HepG2 (cell line): Measurements from ENCODE around the gene CACNA2D1. TPM values are rescaled to one million over a fixed set of nuclear protein-coding genes. Genes with fewer than 3 reads are reported as not detected.

Experiments used
- ATAC-seq: fragments of 200-7000 bp; cut with Tn5 transposase; 3 replicates; pipeline ENCODE4 v1.9.1; 2020; ENCODE audit warnings: mild to moderate bottlenecking, moderate library complexity
- BruUV-seq: library from RNA; stranded (reverse); fragments of 400-500 nt; replicated peaks from 2 replicates; lab custom pipeline; 2021; lab: Mats Ljungman, UMichigan
- CTCF ChIA-PET: fragments of 300-600 bp; formaldehyde crosslinking; extraction: SDS; loops from one replicate; lab custom pipeline; 2021; ENCODE audit warnings: low total read pairs, inconsistent platforms, low intra/inter-chr PET ratio; lab: Yijun Ruan, JAX
- POLR2A ChIA-PET: fragments of 350-600 bp; sonication (Branson Sonifier 250); formaldehyde crosslinking; loops from one replicate; lab custom pipeline; 2020; ENCODE audit warnings: antibody characterized with exemption, inconsistent platforms; lab: Yijun Ruan, JAX
- DNase-seq: peaks from one replicate; pipeline ENCODE4 v3.0.0-alpha.2; 2015; ENCODE audit warnings: low spot score
- FAIRE-seq: peaks from 3 replicates; lab custom pipeline; 2011; peaks lifted over from hg19 to GRCh38; lab: Jason Lieb, UNC
- H2AFZ ChIP-seq: one replicate; pipeline ENCODE4 v1.6.1; 2011; ENCODE audit warnings: low read length, inconsistent platforms
- H3K27ac ChIP-seq: fragments of 300-600 bp; 3 replicates; pipeline ENCODE4 v1.8.0; 2011; ENCODE audit warnings: mixed run types, mild to moderate bottlenecking, mixed read lengths, low read length, inconsistent platforms; ENCODE audit not compliant: insufficient read depth; ENCODE audit errors: extremely low read length
- H3K27me3 ChIP-seq, 2 experiments: fragments of 200-600 bp in 1 of 2; 2 replicates in 1 of 2; 3 replicates in 1 of 2; pipeline versions ENCODE4 v1.6.0 to v1.8.0; 2011; ENCODE audit warnings: low read length in 2 of 2, mild to moderate bottlenecking in 2 of 2, moderate library complexity in 2 of 2, inconsistent platforms in 1 of 2; ENCODE audit not compliant: insufficient read depth in 2 of 2, control insufficient read depth in 1 of 2
- H3K36me3 ChIP-seq, 2 experiments: fragments of 200-600 bp in 1 of 2; replicated peaks in 1 of 2; 2 replicates in 1 of 2; 3 replicates in 1 of 2; pipeline versions ENCODE4 v1.5.1 to v1.8.0; 2011; ENCODE audit warnings: low read length in 2 of 2, inconsistent platforms in 1 of 2; ENCODE audit not compliant: insufficient read depth in 2 of 2, control insufficient read depth in 1 of 2
- H3K4me1 ChIP-seq: 2 replicates; pipeline ENCODE4 v1.5.1; 2012; ENCODE audit warnings: low read length, inconsistent platforms; ENCODE audit not compliant: insufficient read depth
- H3K4me2 ChIP-seq: 2 replicates; pipeline ENCODE4 v1.6.0; 2011; ENCODE audit warnings: low read depth, low read length, inconsistent platforms
- H3K4me3 ChIP-seq, 3 experiments: fragments of 200-600 bp in 1 of 3; sonication (generic), shearing (Covaris generic) in 1 of 3; replicated peaks in 1 of 3; 2 replicates each; pipeline ENCODE4 v1.5.1; 2011 to 2016; ENCODE audit warnings: low read length in 3 of 3, inconsistent platforms in 2 of 3, low read depth in 2 of 3, mild to moderate bottlenecking in 2 of 3, control low read depth in 1 of 3, mixed read lengths in 1 of 3; ENCODE audit not compliant: insufficient read depth in 1 of 3
- H3K79me2 ChIP-seq: one replicate; pipeline ENCODE4 v1.6.1; 2011; ENCODE audit warnings: low read length, inconsistent platforms; ENCODE audit not compliant: insufficient read depth
- H3K9ac ChIP-seq: 2 replicates; pipeline ENCODE4 v1.6.0; 2011; ENCODE audit warnings: mild to moderate bottlenecking, low read depth, low read length, inconsistent platforms; ENCODE audit not compliant: insufficient read depth
- H3K9me3 ChIP-seq: 2 replicates; pipeline ENCODE4 v1.5.1; 2012; ENCODE audit warnings: mild to moderate bottlenecking, low read length
- H4K20me1 ChIP-seq: 2 replicates; pipeline ENCODE4 v1.6.0; 2011; ENCODE audit warnings: inconsistent platforms, mild to moderate bottlenecking, low read length, moderate library complexity; ENCODE audit not compliant: insufficient read depth
- DMTF1 ChIP-seq: sonication (generic); formaldehyde crosslinking; IDR thresholded peaks from 2 replicates; pipeline ENCODE4 v1.4.0; 2020; ENCODE audit warnings: mild to moderate bottlenecking, missing genetic modification reagents
- ETS1 ChIP-seq: sonication (generic); formaldehyde crosslinking; IDR thresholded peaks from 2 replicates; pipeline ENCODE4 v1.4.0; 2020; ENCODE audit warnings: missing genetic modification reagents
- MLLT10 ChIP-seq: sonication (generic); formaldehyde crosslinking; IDR thresholded peaks from 2 replicates; pipeline ENCODE4 v1.4.0; 2020; ENCODE audit warnings: missing genetic modification reagents
- THAP7 ChIP-seq: sonication (generic); formaldehyde crosslinking; IDR thresholded peaks from 2 replicates; pipeline ENCODE4 v1.8.1; 2023; ENCODE audit warnings: mild to moderate bottlenecking, missing genetic modification reagents
- ZHX1 ChIP-seq: sonication (generic); formaldehyde crosslinking; IDR thresholded peaks from 2 replicates; pipeline ENCODE4 v1.8.1; 2022; ENCODE audit warnings: low read depth, mild to moderate bottlenecking, missing genetic modification reagents
- ZNF136 ChIP-seq: sonication (generic); formaldehyde crosslinking; IDR thresholded peaks from 2 replicates; pipeline ENCODE4 v1.8.1; 2022; ENCODE audit warnings: low read depth, mild to moderate bottlenecking, moderate library complexity, missing genetic modification reagents
- ZNF564 ChIP-seq: sonication (generic); formaldehyde crosslinking; IDR thresholded peaks from 2 replicates; pipeline ENCODE4 v1.8.1; 2023; ENCODE audit warnings: mild to moderate bottlenecking, missing genetic modification reagents
- ZNF619 ChIP-seq: sonication (generic); formaldehyde crosslinking; IDR thresholded peaks from 2 replicates; pipeline ENCODE4 v1.4.0; 2020; ENCODE audit warnings: mild to moderate bottlenecking, missing genetic modification reagents
- ZNF703 ChIP-seq: sonication (generic); formaldehyde crosslinking; IDR thresholded peaks from 2 replicates; pipeline ENCODE4 v1.5.1; 2020; ENCODE audit warnings: missing genetic modification reagents, mild to moderate bottlenecking, moderate library complexity, borderline replicate concordance
- ZNF784 ChIP-seq: sonication (generic); formaldehyde crosslinking; IDR thresholded peaks from 2 replicates; pipeline ENCODE4 v1.5.1; 2020; ENCODE audit warnings: missing genetic modification reagents, mild to moderate bottlenecking, borderline replicate concordance
- WGBS: methylation state at CpG from one replicate; pipeline ENCODE4 v1.1.6; 2017; ENCODE audit warnings: low lambda C conversion rate; 5-methylcytosine and 5-hydroxymethylcytosine counted together
- in situ Hi-C: cut with HindIII; loops from 2 replicates; pipeline ENCODE4 v1.10.0; 2017; ENCODE audit warnings: low pct_unique_long_range_greater_than_20kb; ENCODE audit not compliant: extremely low pct_ligation_motif_present
- intact Hi-C: fragments of 100-400 bp; cut with micrococcal nuclease; formaldehyde crosslinking; loops from one replicate; pipeline ENCODE4 v1.10.0; 2022; ENCODE audit not compliant: unreplicated experiment
- polyA plus RNA-seq, 8 experiments: library from polyadenylated mRNA; depleted of rRNA in 3 of 8; stranded (reverse) in 7 of 8; unstranded in 1 of 8; fragments of >200 nt; fragmentation: Illumina TruSeq in 4 of 8; extraction: Trizol in 4 of 8; gene quantifications; 2 replicates each; pipeline versions ENCODE4 v1.2.1 to v1.2.3, GENCODE V29; 2011 to 2016; ENCODE audit warnings: low read depth in 4 of 8, missing spikeins in 1 of 8, mixed read lengths in 1 of 8; ENCODE audit not compliant: insufficient read depth in 1 of 8
- total RNA-seq, 5 experiments: library from RNA; depleted of rRNA; stranded (reverse); fragments of >200 nt; fragmentation: Illumina TruSeq; extraction: Trizol; gene quantifications; 2 replicates each; pipeline ENCODE4 v1.2.3, GENCODE V29; 2016; ENCODE audit warnings: low read depth in 1 of 5

CACNA2D1 gene
- total and polyA plus RNA-seq, 2 of the 13 experiments (the other 11 are each of a cell fraction or from before 2014, with no cell fraction given) = not detected

- in situ Hi-C loops (no loop called here), intact Hi-C loops (no loop called here)
- ATAC-seq (no peak), DNase-seq (no peak), FAIRE-seq (no peak)
- no peaks in the 10 kb centered on the region for H3K4me1 ChIP-seq
- TF ChIP-seq ZNF619 (CRISPR knock-in tag) (no peak), DMTF1 (no peak), ZNF703 (CRISPR knock-in tag) (no peak), ETS1 (CRISPR knock-in tag) (no peak), ZHX1 (CRISPR knock-in tag) (no peak), ZNF564 (CRISPR knock-in tag) (no peak), ZNF784 (CRISPR knock-in tag) (no peak), MLLT10 (no peak), ZNF136 (CRISPR knock-in tag) (no peak), THAP7 (CRISPR knock-in tag) (no peak)
- no peak overlapping the region for H2AFZ ChIP-seq
- WGBS = 0% methylated on average over 2 of the region's 2 CpGs
- H3K27ac ChIP-seq = no peak overlapping the region
- H3K9ac ChIP-seq = no peak overlapping the region
- no peaks in the 10 kb centered on the region for H3K27me3 ChIP-seq
- ChIA-PET POLR2A (no interaction called here), CTCF (no interaction called here)
- H3K36me3 ChIP-seq = no peaks in the 10 kb centered on the region
- H3K79me2 ChIP-seq = no peaks in the 10 kb centered on the region
- no peaks in the 10 kb centered on the region for H4K20me1 ChIP-seq
- H3K4me3 ChIP-seq = no peak overlapping the region
- H3K9me3 ChIP-seq = no peaks in the 10 kb centered on the region
- BruUV-seq = no TSS peak
- H3K4me2 ChIP-seq = no peak overlapping the region
Observed at GRCh38 chr7:82384779-82385178, 58.8 kb downstream of the CACNA2D1 start.
